GM21576 (cell line): Measurements from ENCODE around the gene CCL13.

Experiments
- ATAC-seq: cut with Tn5 transposase; IDR thresholded peaks from one replicate; pipeline ENCODE4 v1.9.1; 2021; ENCODE audit warnings: mild to moderate bottlenecking, moderate library complexity; ENCODE audit not compliant: unreplicated experiment

The CCL13 gene

DNA sequence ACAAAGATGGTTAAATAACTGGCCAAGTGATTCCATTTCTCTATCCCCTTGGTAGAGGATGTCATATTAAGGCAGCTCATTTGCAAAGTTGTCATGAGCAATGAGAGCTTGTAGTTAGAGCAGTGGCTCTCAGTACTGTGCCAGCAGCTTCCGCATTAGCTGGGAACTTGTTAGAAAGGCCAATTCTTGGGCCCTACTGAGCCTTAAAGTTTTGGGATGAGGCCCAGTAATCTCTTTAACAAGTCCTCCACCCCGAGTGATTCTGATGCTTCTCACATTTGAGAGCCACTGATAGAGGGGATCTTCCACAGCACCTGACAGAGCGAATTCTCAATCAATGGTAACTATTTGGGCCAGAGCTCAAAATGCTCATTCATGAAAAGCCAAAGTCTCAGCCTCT, 26.9 kb downstream of the CCL13 start:
- no peak for ATAC-seq

DNA sequence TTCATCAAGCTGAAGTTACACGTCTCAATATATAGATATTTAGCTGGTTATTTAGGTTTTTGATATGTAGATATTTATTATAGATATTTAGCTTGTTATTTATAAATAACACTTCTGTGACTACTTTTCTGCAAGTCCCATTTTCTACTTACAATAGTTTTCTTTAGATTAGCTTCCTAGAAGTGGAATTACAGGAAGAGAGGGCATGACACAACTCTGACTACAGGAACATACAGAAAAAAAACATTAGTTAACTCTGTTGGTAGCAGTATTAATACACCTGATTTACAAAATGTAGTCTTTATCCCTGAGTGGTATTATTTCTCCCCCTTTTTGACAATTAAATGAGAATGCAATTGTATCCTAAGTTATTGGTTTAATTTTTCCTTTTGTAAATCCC, 28.0 kb downstream of the CCL13 start:
- no peak for ATAC-seq

DNA sequence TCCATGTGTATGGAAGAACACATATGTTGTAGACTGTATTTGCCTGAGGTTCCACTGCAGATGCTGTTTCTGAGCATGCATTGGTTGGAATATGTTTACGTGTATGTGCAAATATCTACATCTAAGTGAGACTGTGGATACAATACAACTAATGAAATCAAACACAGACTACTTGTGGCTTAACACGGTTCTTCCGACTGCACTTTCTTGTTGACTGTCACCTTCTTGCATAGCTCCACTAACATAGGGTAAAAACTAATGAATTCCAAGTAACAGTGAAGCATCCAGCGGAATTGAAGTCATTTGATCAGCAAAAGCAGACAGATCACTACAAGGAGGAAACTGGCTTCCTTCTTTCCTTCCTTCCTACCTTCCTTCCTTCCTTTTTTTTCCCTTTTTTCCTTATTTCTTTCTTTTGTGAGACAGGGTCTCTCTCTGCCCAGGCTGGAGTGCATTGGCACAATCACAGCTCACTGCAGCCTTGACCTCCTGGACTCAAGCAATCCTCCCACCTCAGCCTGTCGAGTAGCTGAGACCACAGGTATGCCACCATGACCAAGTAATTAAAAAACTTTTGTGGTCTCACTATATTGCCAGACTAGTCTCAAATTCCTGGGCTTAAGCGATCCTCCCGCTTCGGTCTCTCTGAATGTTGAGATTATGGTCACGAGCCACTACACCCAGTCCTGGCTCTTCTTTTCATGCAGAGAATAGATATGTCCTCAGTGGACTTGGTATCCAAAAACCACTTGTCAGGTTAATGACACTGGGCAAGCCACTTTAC, 28.7 kb downstream of the CCL13 start:
- no peak for ATAC-seq

GRCh38 chr17:34386343-34386696, 30.0 kb downstream of the CCL13 start:
- no peak for ATAC-seq

DNA sequence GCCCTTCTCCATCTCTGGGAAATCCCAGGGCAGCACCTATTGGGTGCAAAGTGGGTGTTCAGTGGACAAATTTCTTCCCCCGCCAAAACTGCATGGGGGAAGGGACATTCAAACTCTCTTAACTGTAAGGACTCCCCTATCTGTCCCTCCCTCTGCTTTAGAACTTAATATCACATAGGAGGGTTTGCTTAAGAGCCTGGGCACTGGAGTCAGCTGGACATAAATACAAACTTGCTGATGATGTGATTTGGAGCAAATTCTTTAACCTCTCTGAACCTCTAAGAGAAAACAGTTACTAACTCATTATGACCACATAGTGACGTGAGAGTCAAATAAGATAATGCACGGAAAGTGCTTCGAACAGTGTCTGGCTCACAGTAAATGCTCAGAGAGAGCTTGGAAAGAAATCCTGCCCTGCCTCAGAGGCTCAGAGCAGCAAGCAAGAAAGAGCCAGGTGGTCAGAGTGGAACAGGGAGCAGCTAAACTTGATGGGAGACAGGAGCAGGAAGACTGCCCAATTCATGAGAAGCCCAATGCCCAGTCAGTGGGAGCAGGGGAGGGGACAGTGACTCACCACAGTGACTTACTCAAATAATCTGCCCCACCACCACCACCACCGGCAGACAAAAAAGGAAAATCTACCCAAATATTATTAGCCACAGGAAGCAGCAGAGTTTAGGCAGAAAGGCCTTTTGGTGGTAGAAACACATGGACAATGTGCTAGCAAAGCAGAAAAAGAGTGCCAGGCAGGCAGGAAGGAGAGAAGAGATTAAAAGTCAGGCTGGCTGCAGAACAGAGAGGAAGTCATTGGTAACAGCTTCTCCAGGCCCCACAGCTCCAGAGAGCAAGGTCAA, 30.6 kb downstream of the CCL13 start:
- no peak for ATAC-seq

DNA sequence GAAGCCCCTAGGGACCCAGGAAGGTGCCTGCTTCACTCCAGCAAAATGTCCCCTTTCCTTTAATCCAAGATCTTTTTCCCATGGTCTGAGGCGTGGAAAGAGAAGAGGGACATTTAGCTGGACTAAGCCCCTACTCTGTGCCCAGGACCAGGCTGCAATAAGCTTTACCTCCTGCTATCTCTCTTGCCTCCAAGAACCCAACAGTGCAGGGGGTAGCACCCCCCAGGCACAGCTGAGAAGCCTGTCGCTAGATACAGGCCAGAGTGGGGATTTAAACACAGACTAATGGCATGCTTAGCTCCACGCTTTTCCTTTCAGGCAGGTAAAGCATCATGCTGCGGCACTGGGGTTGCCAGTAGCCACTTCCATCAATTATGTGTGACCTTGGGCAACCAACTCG, 31.3 kb downstream of the CCL13 start:
- no peak for ATAC-seq

GRCh38 chr17:34389126-34389750, 33.0 kb downstream of the CCL13 start:
- ATAC-seq: no peak

- ATAC-seq: no peak
Measured at GRCh38 chr17:34390649-34391048, 34.4 kb downstream of the CCL13 start.

DNA sequence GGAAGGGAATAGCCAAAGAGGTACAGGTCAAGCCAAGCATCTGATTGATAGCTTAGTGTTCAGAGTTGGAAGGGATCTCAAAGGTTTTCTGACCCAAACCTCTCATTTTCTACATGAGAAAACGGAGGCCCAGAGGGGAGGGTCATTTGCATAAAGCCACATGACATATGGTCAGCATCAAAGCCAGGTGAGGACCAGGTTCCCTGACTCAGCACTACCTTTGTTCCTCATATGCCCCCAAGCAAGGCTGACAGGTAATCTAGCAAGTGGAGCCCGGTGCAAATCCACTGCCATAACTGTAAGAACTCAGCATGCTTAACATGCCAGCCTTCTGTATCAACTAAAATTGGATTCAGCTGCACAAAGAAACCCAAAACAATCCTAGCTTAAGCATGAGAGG, 35.0 kb downstream of the CCL13 start:
- ATAC-seq: no peak

DNA sequence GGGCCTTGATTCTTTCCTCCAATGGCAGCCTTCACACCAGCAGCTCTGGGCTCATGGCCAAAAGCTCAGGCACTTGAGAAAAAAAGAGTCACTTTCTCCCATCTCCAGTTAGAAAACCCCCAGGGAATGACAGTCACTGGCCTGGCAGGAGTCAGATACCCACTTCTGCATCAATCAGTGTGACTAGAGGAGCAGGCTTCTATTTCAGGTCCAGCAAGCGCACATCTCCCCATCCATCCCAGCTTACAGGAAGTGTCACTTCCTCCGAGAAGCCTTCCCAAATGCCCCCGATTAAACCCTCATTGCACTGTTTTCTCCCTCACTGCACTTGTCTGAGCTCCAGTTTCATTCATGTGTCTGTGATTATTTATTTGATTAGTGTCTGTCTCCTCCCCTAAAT, 37.1 kb downstream of the CCL13 start:
- no peak for ATAC-seq

GRCh38 chr17:34397265-34397664, 41.0 kb downstream of the CCL13 start:
- ATAC-seq: no peak

DNA sequence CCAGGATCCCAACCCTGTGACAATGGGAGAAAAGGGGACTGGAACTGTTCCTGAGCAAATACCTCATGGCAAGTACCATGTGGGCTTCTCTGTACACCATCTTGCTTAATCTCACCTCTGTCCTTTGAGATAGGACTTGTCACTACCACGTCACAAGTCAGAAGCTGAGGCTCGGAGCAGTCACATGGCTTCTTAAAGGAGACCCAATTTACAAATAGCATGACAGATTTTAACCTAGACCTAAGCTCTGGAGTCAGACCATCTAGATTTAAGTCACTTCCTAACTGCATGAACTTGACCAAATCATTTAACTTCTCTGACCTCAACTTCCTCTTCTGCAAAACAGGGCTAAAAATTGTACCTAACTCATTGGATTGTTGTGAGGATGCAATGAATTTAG, 42.7 kb downstream of the CCL13 start:
- no peak for ATAC-seq

- no peak for ATAC-seq
Measured at GRCh38 chr17:34399725-34400124, 43.4 kb downstream of the CCL13 start.

- no peak for ATAC-seq
Measured at GRCh38 chr17:34400301-34400931, 44.1 kb downstream of the CCL13 start.

- no peak for ATAC-seq
Measured at GRCh38 chr17:34401165-34401564, 44.9 kb downstream of the CCL13 start.

GRCh38 chr17:34403006-34403405, 46.7 kb downstream of the CCL13 start:
- ATAC-seq: no peak

- ATAC-seq: no peak
Measured at GRCh38 chr17:34406226-34406625, 49.9 kb downstream of the CCL13 start.
